Duodenal mucosa (tissue), 2 donors: ENCODE results near the gene THBS1.

Experiments
- H3K27ac ChIP-seq: one replicate; pipeline ENCODE4 v1.7.0; 2013; ENCODE audit warnings: low read depth, low read length
- H3K27me3 ChIP-seq, 2 donors: one replicate each; pipeline ENCODE4 v1.7.0; 2013; ENCODE audit warnings: low read length in 2 of 2, control low read depth in 1 of 2; ENCODE audit not compliant: insufficient read depth in 2 of 2, control insufficient read depth in 1 of 2
- H3K36me3 ChIP-seq, 2 donors: one replicate each; pipeline ENCODE4 v1.7.0; 2013; ENCODE audit warnings: low read length in 2 of 2, control low read depth in 1 of 2; ENCODE audit not compliant: insufficient read depth in 2 of 2, control insufficient read depth in 1 of 2
- H3K4me1 ChIP-seq, 2 donors: one replicate each; pipeline ENCODE4 v1.7.0; 2013; ENCODE audit warnings: low read length in 2 of 2, control low read depth in 1 of 2; ENCODE audit not compliant: insufficient read depth in 2 of 2, control insufficient read depth in 1 of 2
- H3K4me3 ChIP-seq, 2 donors: one replicate each; pipeline ENCODE4 v1.7.0; 2013; ENCODE audit warnings: low read length in 2 of 2, low read depth in 1 of 2
- H3K9ac ChIP-seq, 2 donors: one replicate each; pipeline ENCODE4 v1.7.0; 2013; ENCODE audit warnings: low read length in 2 of 2, low read depth in 1 of 2
- H3K9me3 ChIP-seq, 2 donors: one replicate each; pipeline ENCODE4 v1.7.0; 2013; ENCODE audit warnings: low read length in 2 of 2, control low read depth in 1 of 2; ENCODE audit not compliant: control insufficient read depth in 1 of 2

THBS1 gene

DNA sequence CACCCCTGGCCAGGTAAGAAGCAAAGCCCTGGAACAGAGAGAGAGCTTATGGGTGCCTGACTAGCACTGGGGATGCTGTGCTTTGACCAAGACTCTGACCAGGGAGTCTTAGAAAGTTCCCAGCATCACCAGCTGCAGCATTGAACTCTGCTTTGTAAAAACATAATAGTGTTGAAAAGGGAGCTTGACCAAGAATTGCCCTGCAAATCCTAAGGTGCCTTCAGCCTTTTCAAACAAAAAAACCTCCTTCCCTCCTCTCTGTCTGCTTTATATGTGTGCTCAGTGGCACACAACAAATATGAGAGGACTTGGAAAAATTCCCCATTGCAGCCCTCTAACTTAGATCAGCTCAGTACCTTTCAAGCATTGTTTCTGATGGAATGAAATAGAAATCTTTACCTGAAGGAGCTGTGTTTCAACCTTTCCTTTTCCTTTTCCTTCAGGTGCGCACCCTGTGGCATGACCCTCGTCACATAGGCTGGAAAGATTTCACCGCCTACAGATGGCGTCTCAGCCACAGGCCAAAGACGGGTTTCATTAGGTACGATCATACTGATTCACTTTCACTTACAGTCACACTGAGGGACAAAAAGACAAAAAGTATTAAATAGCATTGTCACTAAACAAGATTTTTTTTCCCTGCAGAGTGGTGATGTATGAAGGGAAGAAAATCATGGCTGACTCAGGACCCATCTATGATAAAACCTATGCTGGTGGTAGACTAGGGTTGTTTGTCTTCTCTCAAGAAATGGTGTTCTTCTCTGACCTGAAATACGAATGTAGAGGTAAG lies 13.0 kb downstream of the THBS1 start:
- H3K4me3 ChIP-seq, result no peak overlapping the region
- H3K9me3 ChIP-seq, result no peaks in the 10 kb centered on the region
- no peaks in the 10 kb centered on the region for H3K27me3 ChIP-seq
- H3K36me3 ChIP-seq, result peaks cover 3 to 31% of the 10 kb centered on the region in 2 donors
- no peak overlapping the region for H3K27ac ChIP-seq
- no peaks in the 10 kb centered on the region for H3K4me1 ChIP-seq
- H3K9ac ChIP-seq, result no peak overlapping the region

DNA sequence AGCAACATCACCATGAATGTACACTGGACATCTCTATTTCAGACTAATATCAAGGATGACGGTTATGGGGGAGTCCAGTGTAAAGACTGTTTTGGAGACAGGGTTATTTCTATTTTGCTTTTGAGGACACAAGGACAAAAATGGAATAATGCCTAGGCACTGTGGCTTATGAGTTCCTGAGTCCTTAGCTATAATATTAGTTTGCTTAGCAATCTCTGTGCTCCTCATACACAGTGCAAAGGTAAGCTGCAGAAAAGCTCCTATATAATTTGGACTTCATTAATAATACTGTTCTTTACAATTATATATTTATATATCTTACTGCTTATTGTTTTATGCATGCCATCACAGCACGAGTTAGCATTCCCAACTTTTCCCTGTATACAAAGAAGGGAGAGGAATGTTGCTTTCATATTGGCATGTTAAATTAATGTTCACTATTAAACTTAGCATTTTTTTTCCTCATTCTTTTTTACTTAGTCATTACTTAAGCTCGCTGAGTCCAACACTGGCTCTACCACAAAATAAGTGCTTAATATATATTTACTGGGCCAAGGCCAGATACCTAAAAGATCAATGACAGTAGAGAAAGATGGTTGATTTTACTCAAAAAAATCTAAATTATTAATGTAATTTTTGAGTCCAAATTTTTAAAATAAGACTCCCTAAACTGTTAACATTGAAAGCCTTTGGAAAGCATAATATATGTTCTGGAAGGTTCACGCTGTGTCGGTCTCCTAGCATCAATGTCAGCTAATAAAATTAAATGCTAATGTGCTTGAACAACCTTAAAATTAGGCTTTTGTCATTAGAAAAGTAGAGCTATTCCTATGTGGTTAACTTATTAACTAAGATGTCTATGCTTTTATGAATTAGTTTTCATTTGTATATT lies 13.8 kb downstream of the THBS1 start:
- H3K4me3 ChIP-seq, result no peak overlapping the region
- H3K9me3 ChIP-seq, result no peaks in the 10 kb centered on the region
- H3K27ac ChIP-seq, result no peak overlapping the region
- no peaks in the 10 kb centered on the region for H3K27me3 ChIP-seq
- H3K36me3 ChIP-seq, result peaks cover 3 to 29% of the 10 kb centered on the region in 2 donors
- no peak overlapping the region for H3K9ac ChIP-seq
- no peaks in the 10 kb centered on the region for H3K4me1 ChIP-seq

DNA sequence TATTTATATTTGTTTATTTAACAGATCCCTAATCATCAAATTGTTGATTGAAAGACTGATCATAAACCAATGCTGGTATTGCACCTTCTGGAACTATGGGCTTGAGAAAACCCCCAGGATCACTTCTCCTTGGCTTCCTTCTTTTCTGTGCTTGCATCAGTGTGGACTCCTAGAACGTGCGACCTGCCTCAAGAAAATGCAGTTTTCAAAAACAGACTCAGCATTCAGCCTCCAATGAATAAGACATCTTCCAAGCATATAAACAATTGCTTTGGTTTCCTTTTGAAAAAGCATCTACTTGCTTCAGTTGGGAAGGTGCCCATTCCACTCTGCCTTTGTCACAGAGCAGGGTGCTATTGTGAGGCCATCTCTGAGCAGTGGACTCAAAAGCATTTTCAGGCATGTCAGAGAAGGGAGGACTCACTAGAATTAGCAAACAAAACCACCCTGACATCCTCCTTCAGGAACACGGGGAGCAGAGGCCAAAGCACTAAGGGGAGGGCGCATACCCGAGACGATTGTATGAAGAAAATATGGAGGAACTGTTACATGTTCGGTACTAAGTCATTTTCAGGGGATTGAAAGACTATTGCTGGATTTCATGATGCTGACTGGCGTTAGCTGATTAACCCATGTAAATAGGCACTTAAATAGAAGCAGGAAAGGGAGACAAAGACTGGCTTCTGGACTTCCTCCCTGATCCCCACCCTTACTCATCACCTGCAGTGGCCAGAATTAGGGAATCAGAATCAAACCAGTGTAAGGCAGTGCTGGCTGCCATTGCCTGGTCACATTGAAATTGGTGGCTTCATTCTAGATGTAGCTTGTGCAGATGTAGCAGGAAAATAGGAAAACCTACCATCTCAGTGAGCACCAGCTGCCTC lies 14.7 kb downstream of the THBS1 start:
- H3K4me3 ChIP-seq, result no peak overlapping the region
- no peak overlapping the region for H3K27ac ChIP-seq
- no peaks in the 10 kb centered on the region for H3K9me3 ChIP-seq
- H3K27me3 ChIP-seq, result no peaks in the 10 kb centered on the region
- H3K4me1 ChIP-seq, result no peaks in the 10 kb centered on the region
- peaks cover 3 to 27% of the 10 kb centered on the region in 2 donors for H3K36me3 ChIP-seq
- H3K9ac ChIP-seq, result no peak overlapping the region

DNA sequence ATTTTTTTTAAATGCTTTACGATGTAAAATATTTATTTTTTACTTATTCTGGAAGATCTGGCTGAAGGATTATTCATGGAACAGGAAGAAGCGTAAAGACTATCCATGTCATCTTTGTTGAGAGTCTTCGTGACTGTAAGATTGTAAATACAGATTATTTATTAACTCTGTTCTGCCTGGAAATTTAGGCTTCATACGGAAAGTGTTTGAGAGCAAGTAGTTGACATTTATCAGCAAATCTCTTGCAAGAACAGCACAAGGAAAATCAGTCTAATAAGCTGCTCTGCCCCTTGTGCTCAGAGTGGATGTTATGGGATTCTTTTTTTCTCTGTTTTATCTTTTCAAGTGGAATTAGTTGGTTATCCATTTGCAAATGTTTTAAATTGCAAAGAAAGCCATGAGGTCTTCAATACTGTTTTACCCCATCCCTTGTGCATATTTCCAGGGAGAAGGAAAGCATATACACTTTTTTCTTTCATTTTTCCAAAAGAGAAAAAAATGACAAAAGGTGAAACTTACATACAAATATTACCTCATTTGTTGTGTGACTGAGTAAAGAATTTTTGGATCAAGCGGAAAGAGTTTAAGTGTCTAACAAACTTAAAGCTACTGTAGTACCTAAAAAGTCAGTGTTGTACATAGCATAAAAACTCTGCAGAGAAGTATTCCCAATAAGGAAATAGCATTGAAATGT lies 15.6 kb downstream of the THBS1 start:
- Histone ChIP-seq H3K27me3 (no peaks in the 10 kb centered on the region), H3K4me3 (no peak overlapping the region), H3K9me3 (no peaks in the 10 kb centered on the region), H3K9ac (no peak overlapping the region), H3K4me1 (no peaks in the 10 kb centered on the region), H3K36me3 (peaks cover 3 to 19% of the 10 kb centered on the region in 2 donors), H3K27ac (no peak overlapping the region)

DNA sequence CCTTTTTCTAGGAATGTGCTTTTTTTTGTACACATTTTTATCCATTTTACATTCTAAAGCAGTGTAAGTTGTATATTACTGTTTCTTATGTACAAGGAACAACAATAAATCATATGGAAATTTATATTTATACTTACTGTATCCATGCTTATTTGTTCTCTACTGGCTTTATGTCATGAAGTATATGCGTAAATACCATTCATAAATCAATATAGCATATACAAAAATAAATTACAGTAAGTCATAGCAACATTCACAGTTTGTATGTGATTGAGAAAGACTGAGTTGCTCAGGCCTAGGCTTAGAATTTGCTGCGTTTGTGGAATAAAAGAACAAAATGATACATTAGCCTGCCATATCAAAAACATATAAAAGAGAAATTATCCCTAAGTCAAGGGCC lies 16.5 kb downstream of the THBS1 start:
- Histone ChIP-seq H3K27ac (no peak overlapping the region), H3K4me3 (no peak overlapping the region), H3K36me3 (peaks cover 3 to 17% of the 10 kb centered on the region in 2 donors)

DNA sequence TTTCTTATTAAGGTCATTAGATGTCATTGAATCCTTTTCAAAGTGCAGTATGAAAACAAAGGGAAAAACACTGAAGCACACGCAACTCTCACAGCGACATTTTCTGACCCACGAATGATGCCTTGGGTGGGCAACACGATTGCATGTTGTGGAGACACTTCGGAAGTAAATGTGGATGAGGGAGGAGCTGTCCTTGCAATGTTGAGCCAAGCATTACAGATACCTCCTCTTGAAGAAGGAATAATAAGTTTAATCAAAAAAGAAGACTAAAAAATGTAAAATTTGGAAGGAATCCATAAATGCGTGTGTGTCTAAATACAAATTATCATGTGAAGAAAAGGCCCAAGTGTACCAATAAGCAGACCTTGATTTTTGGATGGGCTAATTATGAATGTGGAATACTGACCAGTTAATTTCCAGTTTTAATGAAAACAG lies 16.9 kb downstream of the THBS1 start:
- no peaks in the 10 kb centered on the region for H3K4me1 ChIP-seq
- H3K4me3 ChIP-seq, result no peak overlapping the region
- H3K27ac ChIP-seq, result no peak overlapping the region
- no peak overlapping the region for H3K9ac ChIP-seq
- H3K27me3 ChIP-seq, result no peaks in the 10 kb centered on the region
- H3K9me3 ChIP-seq, result no peaks in the 10 kb centered on the region
- peaks cover 3 to 13% of the 10 kb centered on the region in 2 donors for H3K36me3 ChIP-seq

More for the DNA sequence above, 16.5 kb downstream of the THBS1 start:
- Histone ChIP-seq H3K27me3 (no peaks in the 10 kb centered on the region), H3K9ac (no peak overlapping the region), H3K4me1 (no peaks in the 10 kb centered on the region), H3K9me3 (no peaks in the 10 kb centered on the region)

DNA sequence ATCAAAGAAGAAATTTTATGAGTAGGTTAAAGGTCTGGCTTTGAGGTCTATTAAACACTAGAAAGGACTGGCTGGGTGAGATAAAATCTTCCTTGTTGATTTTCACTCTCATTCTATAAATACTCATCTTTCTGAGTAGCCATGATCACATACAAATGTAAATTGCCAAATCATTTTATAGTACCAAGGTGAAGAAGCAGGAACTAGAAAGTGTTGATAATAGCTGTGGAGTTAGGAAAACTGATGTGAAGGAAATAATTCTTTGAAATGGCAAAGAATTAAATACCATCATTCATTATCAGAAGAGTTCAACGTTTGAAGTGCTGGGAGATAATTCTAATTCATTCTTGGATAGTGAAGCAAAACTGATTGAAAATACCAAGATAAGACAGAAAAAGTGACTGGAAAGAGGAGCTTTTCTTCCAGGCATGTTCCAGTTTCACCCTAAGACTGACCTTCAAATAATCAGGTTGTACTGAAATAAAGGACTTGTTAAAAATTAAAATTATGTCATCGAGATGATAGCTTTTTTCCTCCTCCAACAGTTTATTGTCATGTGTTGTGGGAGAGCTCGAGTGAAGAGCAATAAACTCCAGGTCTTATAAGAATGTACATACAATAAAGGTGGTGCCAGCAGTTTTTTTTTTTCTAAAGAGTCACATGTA lies 17.4 kb downstream of the THBS1 start:
- Histone ChIP-seq H3K27ac (no peak overlapping the region), H3K4me3 (no peak overlapping the region), H3K9ac (no peak overlapping the region)

DNA sequence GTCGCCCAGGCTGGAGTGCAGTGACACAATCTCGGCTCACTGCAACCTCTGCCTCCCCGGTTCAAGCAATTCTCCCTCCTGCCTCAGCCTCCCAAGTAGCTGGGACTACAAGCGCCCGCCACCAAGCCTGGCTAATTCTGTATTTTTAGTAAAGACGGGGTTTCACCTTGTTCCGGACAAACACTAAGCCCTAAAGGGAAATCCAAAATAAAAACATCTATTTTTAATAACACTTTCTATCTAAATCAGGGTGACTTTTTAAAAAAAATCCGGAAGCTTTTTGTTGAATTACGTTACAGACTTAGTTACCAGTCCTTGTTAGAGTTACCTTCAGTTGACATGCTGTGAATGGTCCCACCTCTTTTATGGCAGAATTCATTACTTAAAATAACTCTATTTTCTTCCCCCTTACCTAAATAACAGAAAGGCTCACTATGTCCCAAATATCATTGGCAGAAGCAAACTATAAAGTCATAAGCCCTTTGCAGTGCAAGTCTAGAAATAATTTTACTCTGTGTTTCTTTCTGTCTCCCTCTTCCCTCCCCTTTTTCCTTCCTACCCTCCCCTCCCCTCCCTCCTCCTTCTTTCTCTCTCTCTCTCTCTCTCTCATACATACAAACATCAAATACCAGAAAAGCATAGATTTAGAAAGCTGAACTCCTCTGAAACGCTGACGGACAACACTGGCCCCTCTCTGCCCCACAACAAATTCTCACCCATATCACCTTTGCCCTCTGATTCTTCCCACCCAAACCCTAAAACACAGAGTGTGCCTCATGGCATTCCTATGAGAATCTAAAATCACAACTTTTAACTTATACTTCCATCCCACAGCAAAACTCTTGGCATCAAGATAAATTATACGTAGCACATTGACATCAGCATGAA lies 18.3 kb downstream of the THBS1 start:
- Histone ChIP-seq H3K36me3 (peaks cover 0 to 3% of the 10 kb centered on the region in 2 donors), H3K9me3 (no peaks in the 10 kb centered on the region), H3K9ac (no peak overlapping the region), H3K4me1 (no peaks in the 10 kb centered on the region), H3K27me3 (no peaks in the 10 kb centered on the region), H3K4me3 (no peak overlapping the region), H3K27ac (no peak overlapping the region)

More for the DNA sequence above, 17.4 kb downstream of the THBS1 start:
- Histone ChIP-seq H3K27me3 (no peaks in the 10 kb centered on the region), H3K36me3 (peaks cover 3 to 8% of the 10 kb centered on the region in 2 donors), H3K4me1 (no peaks in the 10 kb centered on the region), H3K9me3 (no peaks in the 10 kb centered on the region)
